Ammon's horn (tissue), 1 donor: ENCODE results near the gene MED20.
"Not testable (repeated sequence)": the region's sequence is repeated elsewhere in the genome, so short reads cannot be mapped to it uniquely, and the experiment has no call there.

Experiments
- DNase-seq: peaks from one replicate; pipeline ENCODE4 v3.0.0-alpha.2; 2016; ENCODE audit warnings: low spot score

Gene MED20, protein sequence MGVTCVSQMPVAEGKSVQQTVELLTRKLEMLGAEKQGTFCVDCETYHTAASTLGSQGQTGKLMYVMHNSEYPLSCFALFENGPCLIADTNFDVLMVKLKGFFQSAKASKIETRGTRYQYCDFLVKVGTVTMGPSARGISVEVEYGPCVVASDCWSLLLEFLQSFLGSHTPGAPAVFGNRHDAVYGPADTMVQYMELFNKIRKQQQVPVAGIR

GRCh38 chr6:41920921-41921711 is at the start of gene MED20, which contains the start of gene BYSL:
MED20 (minus strand) TSS chr6:41921139; CDS start chr6:41921018, 121 bp downstream.
BYSL (plus strand) TSS chr6:41921499; CDS start chr6:41921563, 64 bp downstream.
- DNase-seq: peak; percentile 96

- peak; percentile 39 for DNase-seq
These were observed 49.5 kb upstream of the MED20 start for GRCh38 chr6:41970436-41970846.

GRCh38 chr6:41967312-41968287 is 46.7 kb upstream of the MED20 start:
- DNase-seq: no peak

DNA sequence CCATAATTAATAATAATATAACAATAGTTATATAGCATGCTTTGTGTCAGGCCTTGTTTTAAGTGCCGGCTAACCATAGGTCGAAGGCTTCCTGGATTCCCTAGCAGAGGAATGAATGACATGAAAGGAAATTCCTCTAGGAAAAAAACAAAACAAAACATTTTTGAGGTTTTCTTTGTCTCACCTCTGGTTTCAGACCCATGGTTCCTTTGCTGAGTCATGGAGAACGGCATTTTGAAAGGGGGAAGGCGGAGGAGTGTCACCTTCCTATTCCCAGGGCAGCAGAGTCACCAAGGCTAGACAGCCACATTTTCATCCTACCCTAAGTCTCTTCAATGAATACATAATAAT is 46.0 kb upstream of the MED20 start:
- no peak for DNase-seq

- DNase-seq: no peak
These were observed 45.4 kb upstream of the MED20 start for GRCh38 chr6:41966214-41966920.

DNA sequence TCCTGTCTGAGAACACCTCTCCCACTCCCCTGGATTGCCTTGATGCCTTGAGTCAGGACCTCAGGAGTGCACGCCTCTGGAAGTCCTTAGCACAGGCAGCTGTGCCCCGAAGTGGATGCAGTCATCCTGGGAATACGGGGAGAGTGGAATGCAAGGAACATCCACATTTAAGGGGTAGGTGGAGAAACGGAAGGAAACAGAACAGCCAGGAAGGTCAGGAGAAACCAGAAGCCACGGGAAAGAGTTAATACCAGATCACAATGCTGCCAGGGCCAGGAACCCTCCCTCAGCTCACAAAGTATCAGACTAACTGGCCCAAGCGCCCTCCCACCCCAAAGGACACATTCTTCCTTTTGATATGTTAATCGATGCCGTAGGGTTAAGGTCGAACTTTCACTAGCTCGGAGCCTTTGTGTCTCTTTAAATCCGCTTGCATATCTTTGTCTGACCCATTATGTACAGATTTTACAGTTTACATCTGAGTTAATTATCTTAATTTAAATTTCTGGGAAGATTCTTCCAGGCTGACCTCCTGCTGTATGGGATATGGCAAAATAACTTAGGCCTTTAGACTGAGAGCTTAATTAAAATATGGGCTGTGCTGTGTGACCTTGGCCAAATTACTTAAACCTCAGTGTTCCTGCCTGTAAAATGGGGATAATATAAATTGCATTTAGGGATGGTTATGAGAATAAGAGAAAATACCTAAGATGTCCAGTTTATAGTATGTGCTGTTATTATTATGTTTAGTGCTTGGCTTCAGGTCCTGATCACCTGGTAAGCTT is 44.7 kb upstream of the MED20 start:
- no peak for DNase-seq

- DNase-seq: no peak
These were observed 43.4 kb upstream of the MED20 start for GRCh38 chr6:41964201-41964887.

- DNase-seq: no peak
These were observed 42.4 kb upstream of the MED20 start for GRCh38 chr6:41963371-41963770.

DNA sequence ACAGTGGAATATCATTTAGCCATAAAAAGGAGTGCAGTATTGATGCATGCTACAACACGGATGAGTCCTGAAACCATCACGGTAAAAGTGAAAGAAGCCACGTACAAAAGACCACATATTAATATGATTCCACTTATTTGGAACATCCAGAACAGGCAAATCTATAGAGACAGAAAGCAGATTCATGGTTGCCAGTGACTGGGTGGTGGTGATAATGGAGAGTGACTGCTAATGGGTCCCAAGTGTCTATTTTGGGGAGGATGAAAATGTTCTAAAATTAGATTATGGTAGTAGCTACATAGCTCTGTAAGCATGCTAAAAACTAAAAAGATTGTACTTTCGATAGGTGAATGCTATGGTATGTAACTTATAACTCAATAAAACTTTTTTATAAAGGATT is 39.1 kb upstream of the MED20 start:
- no peak for DNase-seq

DNA sequence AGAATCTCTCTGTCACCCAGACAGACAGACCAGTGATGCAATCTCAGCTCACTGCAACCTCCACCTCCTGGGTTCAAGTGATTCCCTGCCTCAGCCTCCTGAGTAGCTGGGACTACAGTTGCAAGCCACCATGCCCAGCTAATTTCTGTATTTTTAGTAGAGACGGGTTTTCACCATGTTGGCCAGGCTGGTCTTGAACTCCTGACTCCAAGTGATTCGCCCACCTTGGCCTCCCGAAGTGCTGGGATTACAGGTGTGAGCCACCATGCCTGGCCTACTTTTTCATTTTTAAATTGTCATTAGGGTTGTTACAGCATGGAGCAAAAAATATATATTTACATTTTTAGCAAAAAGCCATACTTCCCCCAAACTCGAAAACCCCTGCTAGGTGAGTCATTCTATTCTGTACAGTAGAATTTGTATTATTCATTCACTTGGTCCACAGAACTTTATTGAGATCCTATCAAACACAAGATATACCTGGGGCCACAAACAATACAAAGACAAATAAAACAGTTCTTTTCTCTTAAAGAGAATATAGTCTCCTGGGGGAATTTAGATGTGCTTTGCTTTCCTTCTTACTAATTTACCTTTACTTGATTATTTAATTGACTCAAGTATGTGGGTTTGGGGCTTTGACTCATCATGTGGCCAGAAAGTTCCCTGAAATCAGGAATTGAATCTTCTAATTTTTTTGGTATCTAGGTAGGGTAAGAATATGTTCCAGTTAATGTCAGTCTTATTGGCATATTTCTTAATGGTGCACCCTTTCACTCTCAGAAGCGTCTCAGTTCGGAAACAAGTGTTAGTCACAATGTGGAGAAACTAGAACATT is 37.3 kb upstream of the MED20 start:
- no peak for DNase-seq

DNA sequence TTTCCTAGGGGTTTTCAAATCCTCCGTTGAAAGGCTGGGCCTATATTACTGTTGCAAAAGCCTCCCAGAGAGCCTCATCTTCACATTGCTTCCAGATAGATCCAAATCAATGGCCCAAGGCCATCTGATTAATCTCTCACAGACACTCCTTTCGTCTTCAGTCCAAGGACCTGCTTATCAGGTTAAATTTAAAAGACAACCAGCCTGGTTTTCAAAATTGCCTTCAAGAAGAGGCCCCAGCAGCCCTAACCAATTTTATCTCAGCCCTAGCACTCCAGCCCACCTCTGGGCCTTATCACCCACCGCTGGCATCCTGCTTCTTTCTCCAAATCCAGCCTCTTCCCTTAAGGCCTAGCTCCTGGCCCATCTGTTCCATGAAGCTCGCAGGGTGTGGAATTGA is 36.2 kb upstream of the MED20 start:
- no peak for DNase-seq

- no peak for DNase-seq
These were observed 34.5 kb upstream of the MED20 start for GRCh38 chr6:41955412-41955811.

DNA sequence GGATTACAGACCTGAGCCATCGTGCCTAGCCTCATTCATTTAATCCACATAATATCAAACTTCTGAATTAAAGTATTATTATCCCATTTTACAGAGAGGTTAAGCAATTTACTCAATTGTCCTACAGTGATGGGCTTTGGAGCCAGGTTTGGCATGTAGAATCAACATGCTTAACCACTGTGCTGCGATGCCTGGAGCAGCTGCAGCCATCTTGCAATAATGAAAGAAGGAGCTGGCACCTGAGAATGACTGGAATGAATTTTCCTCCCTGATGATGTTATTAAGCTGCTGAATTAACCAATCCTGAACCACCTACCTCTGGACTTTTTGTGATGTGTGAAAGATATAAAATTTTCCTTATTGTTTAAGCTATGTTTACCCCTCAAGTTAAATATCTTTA is 33.7 kb upstream of the MED20 start:
- no peak for DNase-seq

- DNase-seq: no peak
These were observed 26.8 kb upstream of the MED20 start for GRCh38 chr6:41947581-41948220.

DNA sequence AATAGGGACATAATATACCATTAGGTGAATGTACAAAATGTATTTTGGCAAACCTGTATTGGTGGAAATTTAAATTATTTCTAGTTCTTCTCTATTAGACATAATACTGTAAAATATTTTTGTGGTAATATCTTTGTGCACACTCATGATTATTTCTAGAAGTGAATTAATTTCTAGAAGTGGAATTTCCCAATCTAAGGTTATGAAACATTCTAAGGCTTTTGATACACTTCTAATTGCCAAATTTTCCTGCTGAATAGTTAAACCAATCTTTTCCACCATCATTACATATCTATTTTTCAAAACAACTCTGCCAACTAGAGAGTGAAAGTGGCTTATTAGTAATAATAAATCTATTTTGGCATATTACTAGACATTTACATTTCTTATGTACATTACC is 22.5 kb upstream of the MED20 start:
- no peak for DNase-seq

GRCh38 chr6:41942882-41943281 is 21.9 kb upstream of the MED20 start:
- DNase-seq: not testable (repeated sequence)

DNA sequence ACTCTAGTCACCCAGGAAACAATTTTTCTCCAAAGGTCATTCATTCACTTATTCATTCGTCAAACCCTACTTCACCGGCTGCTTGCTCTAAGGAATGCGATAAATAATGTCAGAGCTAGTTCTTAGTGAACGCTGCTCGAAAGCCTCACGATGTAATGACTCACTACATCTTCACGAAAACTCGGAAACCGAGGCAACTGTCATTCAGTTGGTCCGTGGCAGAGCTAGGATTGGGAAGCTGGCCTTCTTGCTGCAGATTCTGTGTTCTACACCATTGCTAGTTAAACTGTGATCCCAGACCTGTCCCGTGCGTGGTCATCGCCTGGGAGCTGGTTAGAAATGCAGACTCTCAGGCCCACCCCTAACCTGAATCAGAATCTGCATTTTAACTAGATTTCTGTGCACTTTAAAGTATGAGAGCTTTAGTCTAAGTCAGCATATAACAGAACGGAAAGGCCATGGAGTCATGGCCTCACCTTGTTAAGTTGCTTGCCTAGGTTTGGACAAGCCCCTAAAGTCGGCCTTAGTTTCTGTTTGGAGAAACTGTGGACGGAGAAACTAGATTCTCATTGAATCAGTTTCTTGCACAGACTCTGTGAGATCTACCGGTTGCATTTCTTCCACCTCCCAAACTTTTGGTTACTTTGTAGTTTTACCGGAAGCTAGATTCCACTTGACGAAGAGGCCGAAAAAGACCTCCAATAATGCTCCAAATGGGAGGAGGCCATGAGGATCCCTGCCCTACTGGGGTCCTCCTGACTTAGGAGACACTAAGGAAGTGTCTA is 21.3 kb upstream of the MED20 start:
- DNase-seq: no peak
